ENCODE data around the gene CALHM2.
A peak's percentile ranks its signal among the peaks of the same experiment; 100 is the strongest.
"Not testable (repeated sequence)": the region's sequence is repeated elsewhere in the genome, so short reads cannot be mapped to it uniquely, and the experiment has no call there.

Gene CALHM2

GRCh38 chr10:103419101-103419500 is 33.1 kb downstream of the CALHM2 start:
- DNase-seq (ENCODE audit: low read depth in 2 of 3, low spot score in 1 of 3), result no peak

DNA sequence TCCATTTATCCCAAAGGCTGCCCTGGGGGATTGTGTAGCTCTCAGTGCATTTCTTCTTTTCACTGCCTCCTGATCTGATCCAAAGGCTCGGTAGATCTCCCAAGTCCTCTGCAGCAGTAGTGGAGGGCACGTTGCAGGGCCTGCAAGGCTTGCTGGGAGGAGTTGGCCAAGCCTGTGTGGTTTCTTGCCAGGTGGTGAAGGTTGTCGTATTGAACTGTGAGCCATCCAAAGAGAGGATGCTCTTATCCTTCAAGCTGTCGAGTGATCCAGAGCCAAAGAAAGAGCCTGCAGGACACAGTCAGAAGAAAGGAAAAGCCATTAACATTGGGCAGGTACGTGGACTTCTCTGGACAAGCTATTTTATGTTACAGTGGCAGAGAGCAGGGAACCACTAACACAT is 34.6 kb downstream of the CALHM2 start:
- no peak for DNase-seq (ENCODE audit: low read depth in 2 of 3, low spot score in 1 of 3)

DNA sequence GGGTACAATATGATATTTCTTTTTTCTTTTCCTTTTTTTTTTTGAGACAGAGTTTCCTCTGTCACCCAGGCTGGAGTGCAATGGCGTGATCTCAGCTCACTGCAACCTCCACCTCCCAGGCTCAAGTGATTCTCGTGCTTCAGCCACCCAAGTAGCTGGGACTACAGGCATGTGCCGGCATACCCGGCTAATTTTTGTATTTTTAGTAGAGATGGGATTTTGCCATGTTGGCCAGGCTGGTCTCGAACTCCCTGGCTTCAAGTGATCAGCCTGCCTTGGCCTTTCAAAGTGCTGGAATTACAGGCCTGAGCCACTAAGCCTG is 35.1 kb downstream of the CALHM2 start:
- not testable (repeated sequence) for DNase-seq (ENCODE audit: low read depth in 2 of 3, low spot score in 1 of 3)

GRCh38 chr10:103416436-103417147 is 35.6 kb downstream of the CALHM2 start:
- peak in 1 of 3 donors; percentile 30 for DNase-seq (ENCODE audit: low read depth in 2 of 3, low spot score in 1 of 3)

DNA sequence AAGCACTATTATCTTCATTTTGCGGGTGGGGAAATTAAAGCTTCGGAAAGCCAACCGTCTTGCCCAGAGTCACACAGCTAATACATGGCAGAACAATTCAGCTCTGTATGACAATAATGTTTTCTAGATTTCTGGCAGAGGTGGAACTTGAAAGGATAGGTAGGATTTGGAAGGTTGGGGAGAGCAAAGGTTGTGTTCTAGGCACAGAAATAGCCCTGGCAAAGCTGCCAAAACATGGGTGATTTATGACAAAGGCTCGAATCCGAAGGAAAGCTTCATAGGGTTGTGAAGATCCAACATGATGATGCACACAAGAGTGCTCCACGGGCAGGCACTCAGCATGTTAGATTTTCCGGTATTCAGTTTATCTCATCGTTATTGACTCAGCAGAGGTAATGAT is 36.6 kb downstream of the CALHM2 start:
- no peak for DNase-seq (ENCODE audit: low read depth in 2 of 3, low spot score in 1 of 3)

DNA sequence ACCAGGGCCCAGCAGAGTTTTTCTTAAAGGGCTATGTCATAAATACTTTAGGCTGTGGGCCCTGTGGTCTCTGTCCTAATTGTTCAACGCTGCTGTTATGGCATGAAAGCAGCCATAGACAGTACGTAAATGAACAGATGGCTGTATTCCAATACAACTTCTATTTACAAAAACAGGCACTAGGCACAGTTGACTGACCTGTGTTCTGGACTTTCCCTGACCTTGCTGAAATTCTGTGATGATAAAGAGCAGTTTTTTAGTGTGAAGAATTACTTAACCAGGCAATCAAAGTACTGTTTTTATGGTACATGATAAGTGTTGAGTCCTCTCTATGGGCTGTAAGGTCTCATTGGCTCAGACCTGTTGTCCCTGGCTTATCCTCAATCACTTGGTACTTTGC is 38.6 kb downstream of the CALHM2 start:
- DNase-seq (ENCODE audit: low read depth in 2 of 3, low spot score in 1 of 3), result no peak

DNA sequence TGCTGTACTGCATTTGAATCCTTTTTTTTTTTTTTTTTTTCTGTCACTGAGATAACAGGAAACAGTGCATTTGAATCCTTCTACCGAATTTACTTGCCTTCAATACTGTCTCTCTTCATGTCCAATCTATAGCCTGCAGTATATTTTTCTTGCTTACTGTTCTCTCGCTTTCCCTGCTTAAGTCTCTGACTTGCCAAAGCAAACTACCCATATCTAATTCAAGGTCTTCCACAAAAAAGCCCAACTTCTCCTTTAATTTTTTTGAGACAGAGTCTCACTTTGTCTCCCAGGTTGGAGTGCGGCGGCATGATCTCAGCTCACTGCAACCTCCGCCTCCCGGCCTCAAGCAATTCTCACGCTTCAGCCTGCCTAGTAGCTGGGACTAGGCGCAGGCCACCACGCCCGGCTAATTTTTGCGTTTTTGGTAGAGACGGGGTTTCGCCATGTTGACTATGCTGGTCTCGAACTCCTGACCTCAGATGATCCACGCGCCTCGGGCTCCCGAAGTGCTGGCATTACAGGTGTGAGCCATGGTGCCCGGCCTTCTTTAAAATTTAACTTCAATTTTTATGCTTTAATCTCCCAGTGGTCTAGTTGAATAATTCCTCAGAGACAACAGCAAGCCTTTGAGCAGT is 54.9 kb downstream of the CALHM2 start:
- DNase-seq (ENCODE audit: low read depth in 2 of 3, low spot score in 1 of 3), result no peak

DNA sequence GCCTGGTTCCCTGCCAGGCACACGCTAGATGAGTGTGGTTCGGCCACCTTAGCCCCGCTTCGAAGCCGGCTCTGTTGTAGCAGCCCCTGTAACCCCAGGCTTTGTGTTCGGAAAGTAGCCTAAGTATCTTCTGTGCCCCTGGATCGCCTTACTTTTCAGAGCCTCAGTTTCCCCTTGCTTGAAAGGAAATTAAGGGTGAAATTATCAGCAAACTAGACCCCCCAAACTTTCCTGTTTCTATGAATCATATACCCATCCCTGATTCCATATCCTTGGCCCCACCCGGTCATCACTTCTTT is 55.4 kb downstream of the CALHM2 start:
- peak in 1 of 3 donors; percentile 2 for DNase-seq (ENCODE audit: low read depth in 2 of 3, low spot score in 1 of 3)
